K562 (cell line): Measurements from ENCODE around the gene RPS2. TPM values are rescaled to one million over a fixed set of nuclear protein-coding genes. Genes with fewer than 3 reads are reported as not detected.

ENCODE experiments used
- ATAC-seq: fragments of 200-7000 bp; cut with Tn5 transposase; 3 replicates; pipeline ENCODE4 v1.9.1; 2020; ENCODE audit warnings: moderate library complexity
- BruUV-seq: library from RNA; stranded (reverse); fragments of 400-500 nt; replicated peaks from 2 replicates; lab custom pipeline; 2021; lab: Mats Ljungman, UMichigan
- CTCF ChIA-PET: fragments of 300-600 bp; formaldehyde crosslinking; extraction: SDS; loops from one replicate; lab custom pipeline; 2021; ENCODE audit warnings: low intra/inter-chr PET ratio; lab: Yijun Ruan, JAX
- POLR2A ChIA-PET: fragments of 300-600, 350-650 bp; sonication (Branson Sonifier 250); formaldehyde crosslinking; extraction: SDS; loops from one replicate; lab custom pipeline; 2021; ENCODE audit warnings: antibody characterized with exemption, inconsistent platforms; lab: Yijun Ruan, JAX
- DNase-seq, 4 experiments: peaks; one replicate each; pipeline versions ENCODE4 v3.0.0 to v3.0.0-alpha.2; 2011 to 2018; ENCODE audit warnings: low spot score in 3 of 4, mixed read lengths in 3 of 4; ENCODE audit errors: extremely low read depth in 1 of 4
- FAIRE-seq: peaks from 2 replicates; lab custom pipeline; 2011; peaks lifted over from hg19 to GRCh38; lab: Jason Lieb, UNC
- H2AFZ ChIP-seq: 2 replicates; pipeline ENCODE4 v1.6.0; 2011; ENCODE audit warnings: low read depth, low read length, control low read depth, inconsistent platforms
- H3K27ac ChIP-seq: fragments of 200-600 bp; 3 replicates; pipeline ENCODE4 v1.8.0; 2011; ENCODE audit warnings: low read depth, mild to moderate bottlenecking, control low read depth, inconsistent platforms, low read length, moderate library complexity, mixed read lengths; ENCODE audit errors: extremely low read depth
- H3K27me3 ChIP-seq, 2 experiments: fragments of 300-600 bp in 1 of 2; 2 replicates in 1 of 2; 3 replicates in 1 of 2; pipeline versions ENCODE4 v1.6.0 to v1.8.0; 2011; ENCODE audit warnings: inconsistent platforms in 2 of 2, low read length in 2 of 2, mild to moderate bottlenecking in 1 of 2, mixed read lengths in 1 of 2, moderate library complexity in 1 of 2; ENCODE audit not compliant: control insufficient read depth in 2 of 2, insufficient read depth in 2 of 2
- H3K36me3 ChIP-seq: fragments of 300-600 bp; 3 replicates; pipeline ENCODE4 v1.8.0; 2011; ENCODE audit warnings: mild to moderate bottlenecking, low read length, inconsistent platforms; ENCODE audit not compliant: control insufficient read depth, insufficient read depth
- H3K4me1 ChIP-seq, 2 experiments: fragments of 200-600 bp in 1 of 2; replicated peaks in 1 of 2; 2 replicates in 1 of 2; 3 replicates in 1 of 2; pipeline versions ENCODE4 v1.5.1 to v1.8.0; 2011; ENCODE audit warnings: inconsistent platforms in 2 of 2, low read length in 2 of 2, mild to moderate bottlenecking in 1 of 2, mixed read lengths in 1 of 2, moderate library complexity in 1 of 2; ENCODE audit not compliant: control insufficient read depth in 2 of 2, insufficient read depth in 2 of 2
- H3K4me2 ChIP-seq: 2 replicates; pipeline ENCODE4 v1.6.1; 2011; ENCODE audit warnings: low read length, control low read depth, inconsistent platforms, mixed read lengths; ENCODE audit not compliant: insufficient read depth
- H3K4me3 ChIP-seq: fragments of 200-600 bp; sonication (generic), shearing (Covaris generic); 2 replicates; pipeline ENCODE4 v1.5.1; 2016; ENCODE audit warnings: control low read depth, inconsistent platforms
- H3K79me2 ChIP-seq: fragments of 200-600 bp; 3 replicates; pipeline ENCODE4 v1.8.0; 2011; ENCODE audit warnings: low read length, inconsistent platforms; ENCODE audit not compliant: control insufficient read depth, insufficient read depth
- H3K9ac ChIP-seq, 2 experiments: 2 replicates each; pipeline versions ENCODE4 v1.6.0 to v1.6.1; 2011; ENCODE audit warnings: low read depth in 2 of 2, low read length in 2 of 2, control low read depth in 1 of 2, inconsistent platforms in 1 of 2, mild to moderate bottlenecking in 1 of 2, mixed read lengths in 1 of 2; ENCODE audit not compliant: insufficient read depth in 1 of 2
- H3K9me1 ChIP-seq: one replicate; pipeline ENCODE4 v1.6.0; 2011; ENCODE audit warnings: inconsistent platforms, mild to moderate bottlenecking, low read length, moderate library complexity; ENCODE audit not compliant: control insufficient read depth, insufficient read depth
- H3K9me3 ChIP-seq: replicated peaks from 2 replicates; pipeline ENCODE4 v1.5.1; 2011; ENCODE audit warnings: low read depth, low read length, inconsistent platforms; ENCODE audit not compliant: control insufficient read depth, insufficient read depth
- H4K20me1 ChIP-seq: replicated peaks from 2 replicates; pipeline ENCODE4 v1.6.1; 2011; ENCODE audit warnings: low read length, inconsistent platforms, mixed read lengths; ENCODE audit not compliant: control insufficient read depth, insufficient read depth
- E2F8 ChIP-seq: fragments of 450-650 bp; IDR thresholded peaks from 2 replicates; pipeline ENCODE4 v1.7.1; 2018; ENCODE audit warnings: mild to moderate bottlenecking, low read depth; ENCODE audit not compliant: partially characterized antibody
- EZH2 ChIP-seq: IDR thresholded peaks from 2 replicates; pipeline ENCODE4 v1.6.1; 2012; ENCODE audit warnings: low read depth, mild to moderate bottlenecking, inconsistent platforms, low read length, borderline replicate concordance
- NFIC ChIP-seq: fragments of 450-650 bp; IDR thresholded peaks from 2 replicates; pipeline ENCODE4 v1.6.1; 2017; ENCODE audit warnings: mild to moderate bottlenecking, inconsistent platforms
- RBFOX2 ChIP-seq: fragments of 200-400 bp; formaldehyde crosslinking; IDR thresholded peaks from 2 replicates; pipeline ENCODE4 v1.6.1; 2017; ENCODE audit warnings: low read depth, mild to moderate bottlenecking, low read length, moderate library complexity
- ZBTB33 ChIP-seq: sonication (generic); formaldehyde crosslinking; IDR thresholded peaks from 2 replicates; pipeline ENCODE4 v1.8.1; 2023; ENCODE audit warnings: mild to moderate bottlenecking, missing genetic modification reagents
- ZNF175 ChIP-seq: fragments of 200-800 bp; sonication (Bioruptor generic); IDR thresholded peaks from 2 replicates; pipeline ENCODE4 v1.6.1; 2016; ENCODE audit warnings: low read depth, mild to moderate bottlenecking, missing genetic modification characterization, missing compliant biosample characterization
- ZNF274 ChIP-seq: IDR thresholded peaks from 2 replicates; pipeline ENCODE4 v1.6.1; 2011; ENCODE audit warnings: low read depth, mild to moderate bottlenecking, low read length, moderate library complexity, borderline replicate concordance
- WGBS: fragments of 100-300 bp; shearing (Covaris generic); methylation state at CpG from one replicate; pipeline ENCODE4 v1.1.6; 2016; ENCODE audit warnings: low coverage, mixed read lengths; ENCODE audit not compliant: insufficient coverage; ENCODE audit errors: missing lambda C conversion rate; 5-methylcytosine and 5-hydroxymethylcytosine counted together
- in situ Hi-C: fragments of 300-500 bp; cut with MboI; formaldehyde crosslinking; loops from 4 replicates; pipeline ENCODE4 v1.15.0; 2018; ENCODE audit warnings: inconsistent platforms, mixed read lengths
- intact Hi-C: fragments of 100-400 bp; cut with micrococcal nuclease; formaldehyde crosslinking; loops from 2 replicates; pipeline ENCODE4 v1.14.2; 2022
- polyA plus RNA-seq, 8 experiments: library from polyadenylated mRNA; depleted of rRNA in 4 of 8; stranded (reverse) in 5 of 8; unstranded in 3 of 8; fragments of >200 nt; fragmentation: Nextera tagmentation in 2 of 8; fragmentation: Illumina TruSeq in 1 of 8; extraction: Ambion mirVana in 2 of 8; extraction: Trizol in 1 of 8; gene quantifications; 2 replicates each; pipeline versions ENCODE4 v1.2.1 to v1.2.3, GENCODE V29; 2011 to 2014; ENCODE audit warnings: inconsistent platforms in 1 of 8, missing spikeins in 1 of 8
- total RNA-seq, 7 experiments: library from RNA; depleted of rRNA in 6 of 7; stranded (reverse); fragments of >200 nt in 6 of 7; fragmentation: Illumina TruSeq in 2 of 7; extraction: Trizol in 2 of 7; gene quantifications; 2 replicates each; pipeline versions ENCODE4 v1.2.1 to v1.2.3, GENCODE V29; 2011 to 2021; ENCODE audit warnings: low replicate concordance in 1 of 7

Gene RPS2
- total and polyA plus RNA-seq, 9 of the 15 experiments (the other 6 are each of a cell fraction or from before 2014, with no cell fraction given) = 834 to 4,794 (median 3,793) TPM

- H3K36me3 ChIP-seq = peaks cover 59% of the 10 kb centered on the region; the same call in 2 of the 3 replicates
- peaks cover 9% of the 10 kb centered on the region; the same call in 2 of the 3 replicates for H3K79me2 ChIP-seq
- no peaks in the 10 kb centered on the region for H4K20me1 ChIP-seq
- no TSS peak for BruUV-seq
- H3K4me1 ChIP-seq = peaks cover 0 to 84% of the 10 kb centered on the region in 2 experiments; a peak in 2 of 5 replicates
- H3K9me1 ChIP-seq = no peaks in the 10 kb centered on the region
- no peak for ATAC-seq
- no peak overlapping the region for H3K4me3 ChIP-seq
- intact Hi-C loops (no loop called here), in situ Hi-C loops (no loop called here)
- no peak overlapping the region for H3K27ac ChIP-seq
- ChIA-PET POLR2A (interaction anchor here (0.6 to 2.7 kb wide), 4 partner anchors 10 to 35 kb away, joined by 3 to 30 read pairs (median 4); partner anchors contain the start of gene RPS2), CTCF (no interaction called here)
- no peaks in the 10 kb centered on the region for H3K27me3 ChIP-seq
- no peak overlapping the region for H2AFZ ChIP-seq
- no peak overlapping the region for H3K4me2 ChIP-seq
- TF ChIP-seq RBFOX2 (peak; percentile 13; the same call in 1 of the 2 replicates), ZNF274 (no peak), E2F8 (no peak), NFIC (peak; percentile 33; the same call in 1 of the 2 replicates), ZBTB33 (CRISPR knock-in tag) (peak; percentile 9; the same call in 1 of the 2 replicates), EZH2 (no peak), ZNF175 (CRISPR knock-in tag) (no peak)
- TF ChIP-seq, all 486 proteins: peak for 3
- no peaks in the 10 kb centered on the region for H3K9me3 ChIP-seq
- H3K9ac ChIP-seq = no peak overlapping the region
- FAIRE-seq (no peak), DNase-seq (peak in 1 of 4 experiments; percentile 33)
- WGBS = 96% methylated on average over 17 of the region's 37 CpGs
Measured at GRCh38 chr16:1978476-1979120, 14.0 kb upstream of the RPS2 start.
